H1 (cell line): Measurements from ENCODE around the gene CCDC148. TPM values are rescaled to one million over a fixed set of nuclear protein-coding genes. Genes with fewer than 3 reads are reported as not detected.

Experiments
- CTCF ChIA-PET: fragments of 300-600 bp; sonication (Branson Sonifier 250); formaldehyde crosslinking; loops from one replicate; lab custom pipeline; 2021; ENCODE audit not compliant: partially characterized antibody; lab: Charles Lee
- POLR2A ChIA-PET: fragments of 300-600 bp; sonication (Branson Sonifier 250); formaldehyde crosslinking; loops from one replicate; lab custom pipeline; 2021; ENCODE audit warnings: inconsistent platforms; ENCODE audit not compliant: partially characterized antibody; lab: Charles Lee
- DNase-seq, 2 experiments: peaks; one replicate each; pipeline versions ENCODE4 v3.0.0 to v3.0.0-alpha.2; 2010 to 2022; ENCODE audit warnings: low spot score in 2 of 2, low read depth in 1 of 2, mixed read lengths in 1 of 2
- FAIRE-seq: peaks from 2 replicates; lab custom pipeline; 2011; peaks lifted over from hg19 to GRCh38; lab: Jason Lieb, UNC
- H2AFZ ChIP-seq: 2 replicates; pipeline ENCODE4 v1.8.1; 2012; ENCODE audit warnings: low read length, inconsistent platforms
- H2AK5ac ChIP-seq: 2 replicates; pipeline ENCODE4 v1.6.1; 2013; ENCODE audit warnings: low read depth, low read length
- H2BK120ac ChIP-seq: replicated peaks from 2 replicates; pipeline ENCODE3; 2013; ENCODE audit warnings: low read depth, low read length, inconsistent platforms
- H2BK12ac ChIP-seq: 2 replicates; pipeline ENCODE4 v1.6.1; 2013; ENCODE audit warnings: low read depth, low read length
- H2BK15ac ChIP-seq: 2 replicates; pipeline ENCODE4 v1.6.1; 2013; ENCODE audit warnings: low read length
- H2BK20ac ChIP-seq: 2 replicates; pipeline ENCODE4 v1.6.1; 2013; ENCODE audit warnings: low read length
- H2BK5ac ChIP-seq: 2 replicates; pipeline ENCODE4 v1.6.1; 2013; ENCODE audit warnings: low read depth, low read length
- H3K14ac ChIP-seq: 2 replicates; pipeline ENCODE4 v1.6.1; 2013; ENCODE audit warnings: inconsistent platforms; ENCODE audit not compliant: insufficient read length
- H3K18ac ChIP-seq: 2 replicates; pipeline ENCODE4 v1.6.1; 2013; ENCODE audit warnings: low read length; ENCODE audit errors: extremely low read depth
- H3K23ac ChIP-seq: 2 replicates; pipeline ENCODE4 v1.6.1; 2013; ENCODE audit warnings: inconsistent platforms; ENCODE audit not compliant: insufficient read length
- H3K23me2 ChIP-seq: 2 replicates; pipeline ENCODE4 v1.6.1; 2013; ENCODE audit warnings: low read depth, low read length
- H3K27ac ChIP-seq: 2 replicates; pipeline ENCODE4 v1.6.1; 2011; ENCODE audit warnings: low read depth, low read length, inconsistent platforms
- H3K27me3 ChIP-seq, 4 experiments: replicated peaks in 1 of 4; 1 replicate in 1 of 4; 2 replicates in 3 of 4; pipeline versions ENCODE4 v1.6.1 to v1.8.1; 2011 to 2013; ENCODE audit warnings: low read length in 3 of 4, mild to moderate bottlenecking in 3 of 4, inconsistent platforms in 2 of 4, mixed read lengths in 2 of 4, moderate library complexity in 1 of 4; ENCODE audit not compliant: control insufficient read depth in 3 of 4, insufficient read depth in 3 of 4; ENCODE audit errors: extremely low read depth in 1 of 4
- H3K36me3 ChIP-seq, 4 experiments: 2 replicates each; pipeline versions ENCODE4 v1.6.1 to v1.8.1; 2011 to 2013; ENCODE audit warnings: mild to moderate bottlenecking in 4 of 4, low read length in 3 of 4, moderate library complexity in 2 of 4, control low read depth in 1 of 4, inconsistent platforms in 1 of 4; ENCODE audit not compliant: insufficient read depth in 4 of 4, control insufficient read depth in 2 of 4
- H3K4ac ChIP-seq: replicated peaks from 2 replicates; pipeline ENCODE3; 2013; ENCODE audit warnings: low read length, low read depth, mixed read lengths, inconsistent platforms; ENCODE audit not compliant: insufficient read length
- H3K4me1 ChIP-seq, 4 experiments: replicated peaks in 1 of 4; 1 replicate in 1 of 4; 2 replicates in 3 of 4; pipeline versions ENCODE4 v1.6.1 to v1.8.1; 2011 to 2013; ENCODE audit warnings: low read length in 3 of 4, inconsistent platforms in 2 of 4, mixed read lengths in 1 of 4; ENCODE audit not compliant: insufficient read depth in 4 of 4, control insufficient read depth in 3 of 4
- H3K4me2 ChIP-seq, 2 experiments: 2 replicates each; pipeline versions ENCODE4 v1.6.1 to v1.8.1; 2011 to 2013; ENCODE audit warnings: low read depth in 2 of 2, low read length in 2 of 2, control low read depth in 1 of 2, inconsistent platforms in 1 of 2, mild to moderate bottlenecking in 1 of 2; ENCODE audit not compliant: insufficient read depth in 1 of 2
- H3K4me3 ChIP-seq, 4 experiments: fragments of 200-600, 300-600 bp in 1 of 4; sonication (generic), shearing (Covaris generic), sonication (Bioruptor Twin) in 1 of 4; 2 replicates each; pipeline versions ENCODE4 v1.5.1 to v1.8.1; 2011 to 2016; ENCODE audit warnings: low read length in 4 of 4, low read depth in 3 of 4, control low read depth in 2 of 4, inconsistent platforms in 2 of 4, mild to moderate bottlenecking in 2 of 4, mixed read lengths in 1 of 4, moderate library complexity in 1 of 4; ENCODE audit not compliant: insufficient read depth in 2 of 4; ENCODE audit errors: extremely low read depth in 1 of 4
- H3K56ac ChIP-seq: replicated peaks from 2 replicates; pipeline ENCODE3; 2013; ENCODE audit warnings: low read depth, mild to moderate bottlenecking, mixed read lengths, low read length, inconsistent platforms; ENCODE audit not compliant: insufficient read length
- H3K79me1 ChIP-seq: 2 replicates; pipeline ENCODE4 v1.6.1; 2013; ENCODE audit warnings: low read depth, low read length, control low read depth
- H3K79me2 ChIP-seq, 2 experiments: 2 replicates each; pipeline versions ENCODE4 v1.6.1 to v1.8.1; 2012 to 2013; ENCODE audit warnings: low read length in 2 of 2, mild to moderate bottlenecking in 2 of 2, inconsistent platforms in 1 of 2; ENCODE audit not compliant: insufficient read depth in 2 of 2, control insufficient read depth in 1 of 2
- H3K9ac ChIP-seq, 4 experiments: replicated peaks in 1 of 4; 1 replicate in 1 of 4; 2 replicates in 3 of 4; pipeline versions ENCODE4 v1.6.1 to v1.8.1; 2011 to 2013; ENCODE audit warnings: low read depth in 3 of 4, low read length in 3 of 4, control low read depth in 2 of 4, mild to moderate bottlenecking in 2 of 4, moderate library complexity in 2 of 4, inconsistent platforms in 1 of 4; ENCODE audit errors: extremely low read depth in 1 of 4
- H3K9me3 ChIP-seq, 2 experiments: 2 replicates each; pipeline versions ENCODE4 v1.6.1 to v1.8.1; 2012 to 2013; ENCODE audit warnings: mild to moderate bottlenecking in 2 of 2, moderate library complexity in 2 of 2, control low read depth in 1 of 2, inconsistent platforms in 1 of 2, low read depth in 1 of 2, low read length in 1 of 2, mixed read lengths in 1 of 2; ENCODE audit not compliant: insufficient read depth in 2 of 2
- H4K20me1 ChIP-seq, 2 experiments: replicated peaks in 1 of 2; 2 replicates each; pipeline versions ENCODE3 to v1.8.1; 2011 to 2013; ENCODE audit warnings: inconsistent platforms in 2 of 2, low read length in 2 of 2, mild to moderate bottlenecking in 1 of 2; ENCODE audit not compliant: insufficient read depth in 2 of 2, control insufficient read depth in 1 of 2
- H4K5ac ChIP-seq: 2 replicates; pipeline ENCODE4 v1.6.1; 2013; ENCODE audit warnings: low read length, low read depth, mixed read lengths, inconsistent platforms; ENCODE audit not compliant: insufficient read length
- H4K8ac ChIP-seq: 2 replicates; pipeline ENCODE4 v1.8.0; 2013; ENCODE audit warnings: mild to moderate bottlenecking, moderate library complexity, low read length, inconsistent platforms; ENCODE audit not compliant: insufficient read depth; ENCODE audit errors: extremely low read depth
- H4K91ac ChIP-seq: replicated peaks from 2 replicates; pipeline ENCODE3; 2013; ENCODE audit warnings: low read length, mixed read lengths, inconsistent platforms; ENCODE audit not compliant: insufficient read length
- CTBP2 ChIP-seq: IDR thresholded peaks from 2 replicates; pipeline ENCODE4 v1.7.0; 2011; ENCODE audit warnings: borderline replicate concordance, mild to moderate bottlenecking, moderate library complexity, mixed read lengths, low read length; ENCODE audit not compliant: insufficient read depth, insufficient read length
- SP2 ChIP-seq: IDR thresholded peaks from 2 replicates; pipeline ENCODE4 v1.6.1; 2012; ENCODE audit warnings: mild to moderate bottlenecking, low read length, inconsistent platforms
- WGBS, 2 experiments: shearing (Covaris generic) in 1 of 2; methylation state at CpG; one replicate each; pipeline versions ENCODE4 v1.1.6 to v1.1.7; 2013 to 2015; ENCODE audit warnings: low lambda C conversion rate in 2 of 2, mixed read lengths in 2 of 2, inconsistent platforms in 1 of 2, low coverage in 1 of 2, missing lambda C conversion rate in 1 of 2; ENCODE audit not compliant: insufficient replicate concordance in 2 of 2, insufficient coverage in 1 of 2, insufficient read length in 1 of 2; ENCODE audit errors: extremely low coverage in 1 of 2, missing lambda C conversion rate in 1 of 2; 5-methylcytosine and 5-hydroxymethylcytosine counted together
- polyA plus RNA-seq, 7 experiments: library from polyadenylated mRNA; depleted of rRNA in 3 of 7; stranded (reverse) in 5 of 7; unstranded in 2 of 7; fragments of >200 nt in 5 of 7; fragments of 200-250 nt in 2 of 7; gene quantifications; 1 replicate in 5 of 7; 2 replicates in 1 of 7; 4 replicates in 1 of 7; pipeline versions ENCODE4 v1.2.1 to v1.2.3, GENCODE V29; 2011 to 2013; ENCODE audit warnings: missing spikeins in 2 of 7, mixed read lengths in 2 of 7
- total RNA-seq: library from RNA; stranded (reverse); fragmentation: NEBNext Ultra II Directional; extraction: Animal tissue kit (Norgen Biotek cat#: 25700); gene quantifications from 2 replicates; pipeline ENCODE4 v1.2.1, GENCODE V29; 2021

CCDC148 gene
- total and polyA plus RNA-seq, 2 of the 8 experiments (the other 6 are each of a cell fraction or from before 2014, with no cell fraction given), result 0.45 to 1.3 TPM

DNA sequence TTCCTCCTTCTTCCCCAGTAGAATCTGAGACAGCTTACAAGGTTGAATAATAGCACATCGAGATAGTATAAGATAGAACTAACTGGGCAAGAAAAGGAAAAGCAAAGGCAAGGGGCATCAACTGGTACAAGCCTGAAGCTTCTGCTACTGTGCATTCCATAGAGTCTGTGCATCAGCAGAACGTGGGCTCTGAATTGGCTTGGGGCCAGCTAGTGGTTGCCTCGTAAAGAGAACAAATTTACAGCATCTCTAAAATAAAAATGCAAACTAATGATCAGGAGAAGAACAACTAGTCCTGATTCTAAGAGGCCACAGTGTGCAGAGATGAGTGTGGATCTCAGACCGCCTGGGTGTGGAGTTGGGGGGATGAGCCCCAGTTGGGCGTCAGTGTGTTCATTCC lies 318.3 kb downstream of the CCDC148 start (continued):
- TF ChIP-seq SP2, result no peak

- FAIRE-seq, result no peak
- no peak overlapping the region for H3K23ac ChIP-seq
- no peak overlapping the region for H3K4me3 ChIP-seq
- no peak overlapping the region for H3K14ac ChIP-seq
- H3K4ac ChIP-seq, result no peak overlapping the region
- ChIA-PET CTCF (no interaction called here), POLR2A (no interaction called here)
- no peak overlapping the region for H4K5ac ChIP-seq
- no peak overlapping the region for H3K9ac ChIP-seq
- no peak overlapping the region for H2AK5ac ChIP-seq
- no peak overlapping the region for H2AFZ ChIP-seq
- no peak overlapping the region for H2BK15ac ChIP-seq
- no peaks in the 10 kb centered on the region for H3K79me2 ChIP-seq
- TF ChIP-seq CTBP2, result no peak
- no peaks in the 10 kb centered on the region for H3K23me2 ChIP-seq
- H3K18ac ChIP-seq, result no peak overlapping the region
- H3K9me3 ChIP-seq, result no peaks in the 10 kb centered on the region
- H4K20me1 ChIP-seq, result no peaks in the 10 kb centered on the region
- no peak overlapping the region for H3K56ac ChIP-seq
- H3K36me3 ChIP-seq, result no peaks in the 10 kb centered on the region
- WGBS, 2 experiments, result 84% methylated on average over 1 of the region's 1 CpG; no CpG with 5 or more reads in 1 of the 2 experiments
- no peak overlapping the region for H4K8ac ChIP-seq
- no peak overlapping the region for H4K91ac ChIP-seq
- H2BK12ac ChIP-seq, result no peak overlapping the region
- no peak overlapping the region for H3K4me2 ChIP-seq
- no peak overlapping the region for H2BK5ac ChIP-seq
- no peak overlapping the region for H2BK20ac ChIP-seq
- no peaks in the 10 kb centered on the region for H3K27me3 ChIP-seq
- no peaks in the 10 kb centered on the region for H3K79me1 ChIP-seq
- DNase-seq, result no peak
- H3K4me1 ChIP-seq, result no peaks in the 10 kb centered on the region
- no peak overlapping the region for H3K27ac ChIP-seq
- no peak overlapping the region for H2BK120ac ChIP-seq
Measured at GRCh38 chr2:158135096-158135495, 321.5 kb downstream of the CCDC148 start.
